ENCODE data around the gene BRF1. TPM values are rescaled to one million over a fixed set of nuclear protein-coding genes. Genes with fewer than 3 reads are reported as not detected.

The BRF1 gene
- total and polyA plus RNA-seq, 2 of the 8 experiments (the other 6 are each of a cell fraction or from before 2014, with no cell fraction given) = 7.7 to 18.3 TPM

- FAIRE-seq (no peak), DNase-seq (ENCODE audit: low read depth in 1 of 2, low spot score in 2 of 2) (no peak)
- H4K5ac ChIP-seq (ENCODE audit: insufficient read length, low read depth, low read length) = no peak overlapping the region
- peak overlapping the region; percentile 98 for H2BK20ac ChIP-seq (ENCODE audit: low read length)
- peaks cover 0 to 2% of the 10 kb centered on the region in 2 experiments for H4K20me1 ChIP-seq (replicated peaks in 1 of 2; ENCODE audit: control insufficient read depth in 1 of 2, insufficient read depth in 2 of 2, low read length in 2 of 2)
- peak overlapping the region in 3 of 4 experiments; percentile 20 to 58 (median 29); a peak in 5 of 8 replicates for H3K4me3 ChIP-seq (ENCODE audit: extremely low read depth in 1 of 4, insufficient read depth in 2 of 4, low read depth in 3 of 4, low read length in 4 of 4)
- 59% methylated on average over 22 of the region's 25 CpGs; no CpG with 5 or more reads in 1 of the 2 experiments for whole genome bisulfite sequencing, 2 experiments (ENCODE audit: extremely low coverage in 1 of 2, insufficient coverage in 1 of 2, insufficient read length in 1 of 2, insufficient replicate concordance in 2 of 2, low coverage in 1 of 2, low lambda C conversion rate in 2 of 2, missing lambda C conversion rate in 1 of 2)
- H2BK120ac ChIP-seq (replicated peaks; ENCODE audit: low read depth, low read length) = peak overlapping the region; percentile 10
- H4K8ac ChIP-seq (ENCODE audit: extremely low read depth, insufficient read depth, low read length) = peak overlapping the region; percentile 87
- H3K79me1 ChIP-seq (ENCODE audit: low read depth, low read length) = no peaks in the 10 kb centered on the region
- peak overlapping the region; percentile 84; the same call in 1 of the 2 replicates for H2BK12ac ChIP-seq (ENCODE audit: low read depth, low read length)
- no peak overlapping the region for H3K14ac ChIP-seq (ENCODE audit: insufficient read length)
- peak overlapping the region; percentile 81; the same call in 1 of the 2 replicates for H2BK15ac ChIP-seq (ENCODE audit: low read length)
- peaks cover 4% of the 10 kb centered on the region; the same call in 1 of the 2 replicates for H3K23me2 ChIP-seq (ENCODE audit: low read depth, low read length)
- H3K9ac ChIP-seq (replicated peaks in 1 of 4; ENCODE audit: extremely low read depth in 1 of 4, low read depth in 3 of 4, low read length in 3 of 4) = no peak overlapping the region
- no peak overlapping the region for H3K4ac ChIP-seq (replicated peaks; ENCODE audit: insufficient read length, low read depth, low read length)
- CTCF ChIA-PET (ENCODE audit: partially characterized antibody) = interaction anchor here (0.5 to 6.2 kb wide), 22 partner anchors 8 to 285 kb away, joined by 3 to 36 read pairs (median 4); partner anchors contain the start of gene JAG2
- H3K9me3 ChIP-seq (ENCODE audit: insufficient read depth in 2 of 2, low read depth in 1 of 2, low read length in 1 of 2) = no peaks in the 10 kb centered on the region
- H3K27ac ChIP-seq (ENCODE audit: low read depth, low read length) = no peak overlapping the region
- peak overlapping the region; percentile 71; the same call in 1 of the 2 replicates for H2BK5ac ChIP-seq (ENCODE audit: low read depth, low read length)
- H3K18ac ChIP-seq (ENCODE audit: extremely low read depth, low read length) = peak overlapping the region; percentile 71
- peaks cover 0 to 16% (median 9%) of the 10 kb centered on the region in 4 experiments; a peak in 5 of 7 replicates for H3K4me1 ChIP-seq (replicated peaks in 1 of 4; ENCODE audit: control insufficient read depth in 3 of 4, insufficient read depth in 4 of 4, low read length in 3 of 4)
- peak overlapping the region; percentile 95 for H4K91ac ChIP-seq (replicated peaks; ENCODE audit: insufficient read length, low read length)
- peak overlapping the region; percentile 45 to 72 for H3K4me2 ChIP-seq (ENCODE audit: insufficient read depth in 1 of 2, low read depth in 2 of 2, low read length in 2 of 2)
- no peaks in the 10 kb centered on the region for H3K79me2 ChIP-seq (ENCODE audit: control insufficient read depth in 1 of 2, insufficient read depth in 2 of 2, low read length in 2 of 2)
- peak overlapping the region; percentile 88; the same call in 1 of the 2 replicates for H2AK5ac ChIP-seq (ENCODE audit: low read depth, low read length)
- H3K56ac ChIP-seq (replicated peaks; ENCODE audit: insufficient read length, low read depth, low read length) = no peak overlapping the region
- H3K23ac ChIP-seq (ENCODE audit: insufficient read length) = no peak overlapping the region
- POLR2A ChIA-PET (ENCODE audit: partially characterized antibody) = interaction anchor here (0.6 kb wide), 1 partner anchor 329 kb away, joined by 3 read pairs; no protein-coding TSS in a partner anchor
- H3K36me3 ChIP-seq (ENCODE audit: control insufficient read depth in 2 of 4, insufficient read depth in 4 of 4, low read length in 3 of 4) = no peaks in the 10 kb centered on the region
- H3K27me3 ChIP-seq (replicated peaks in 1 of 4; ENCODE audit: control insufficient read depth in 3 of 4, extremely low read depth in 1 of 4, insufficient read depth in 3 of 4, low read length in 3 of 4) = peaks cover 0 to 37% (median 19%) of the 10 kb centered on the region in 4 experiments; a peak in 5 of 7 replicates
- H2AFZ ChIP-seq (ENCODE audit: low read length) = no peak overlapping the region
- no peak for TF ChIP-seq BACH1 (IDR thresholded peaks at IDR 0.05; ENCODE audit: low read length)
- TF ChIP-seq KDM4A (IDR thresholded peaks at IDR 0.05; ENCODE audit: low read depth, low read length, severe bottlenecking) = no peak
- no peak for TF ChIP-seq SP4 (IDR thresholded peaks at IDR 0.05; ENCODE audit: low read length)
- TF ChIP-seq ZNF274 (IDR thresholded peaks at IDR 0.05; ENCODE audit: borderline replicate concordance, extremely low read depth, low read length) = no peak
- TF ChIP-seq EP300 (IDR thresholded peaks at IDR 0.05; ENCODE audit: borderline replicate concordance in 1 of 2, low read depth in 2 of 2, low read length in 2 of 2) = no peak
- no peak for TF ChIP-seq TAF1 (IDR thresholded peaks at IDR 0.05; ENCODE audit: low read depth, low read length)
- TF ChIP-seq JUN (IDR thresholded peaks at IDR 0.05; ENCODE audit: low read depth, low read length) = no peak
- TF ChIP-seq MAX (IDR thresholded peaks at IDR 0.05) = no peak
- TF ChIP-seq TAF7 (optimal IDR thresholded peaks at IDR 0.05; ENCODE audit: borderline replicate concordance, low read depth, low read length) = no peak
- TF ChIP-seq MAFK (IDR thresholded peaks at IDR 0.05; ENCODE audit: low read depth, low read length) = no peak
- no peak for TF ChIP-seq POLR2A (IDR thresholded peaks at IDR 0.05; ENCODE audit: control extremely low read depth in 1 of 2, low read depth in 2 of 2, low read length in 2 of 2)
Measured at GRCh38 chr14:105195522-105196264, 105.1 kb downstream of the BRF1 start.
